Mammary epithelial cell (primary cell): ENCODE data around the gene ZFTA.
"Not testable (repeated sequence)": the region's sequence is repeated elsewhere in the genome, so short reads cannot be mapped to it uniquely, and the experiment has no call there.

Source experiments
- CTCF ChIP-seq, 2 donors: IDR thresholded peaks in 1 of 2; conservative IDR thresholded peaks in 1 of 2; 2 replicates each; pipeline ENCODE4 v1.5.1; 2011 to 2012; ENCODE audit warnings: inconsistent platforms in 2 of 2, low read length in 2 of 2, mild to moderate bottlenecking in 2 of 2, control low read depth in 1 of 2, low read depth in 1 of 2; ENCODE audit not compliant: insufficient read depth in 1 of 2; ENCODE audit errors: extremely low read depth in 1 of 2
- EZH2 ChIP-seq: IDR thresholded peaks from 2 replicates; pipeline ENCODE4 v1.6.1; 2012; ENCODE audit warnings: low read length, inconsistent platforms, borderline replicate concordance

- not testable (repeated sequence) for TF ChIP-seq EZH2; CTCF (conservative IDR thresholded peaks at IDR 0.05 in 1 of 2, IDR thresholded peaks at IDR 0.05 in 1 of 2; ENCODE audit: extremely low read depth in 1 of 2, insufficient read depth in 1 of 2, low read depth in 1 of 2, low read length in 2 of 2)
Observed at GRCh38 chr11:63771741-63772318, 3.3 kb upstream of the ZFTA start.
